Endothelial cell (in vitro differentiated cells): ENCODE measurements around the gene ITGBL1. TPM values are rescaled to one million over a fixed set of nuclear protein-coding genes. Genes with fewer than 3 reads are reported as not detected.

ENCODE experiments used
- DNase-seq: peaks from one replicate; pipeline ENCODE4 v3.0.0; 2021; ENCODE audit warnings: low spot score
- H3K27ac Mint-ChIP-seq: one replicate; pipeline ENCODE4 v1.8.0; 2021; ENCODE audit warnings: mixed read lengths, inconsistent platforms; ENCODE audit not compliant: unreplicated experiment
- H3K27me3 Mint-ChIP-seq: one replicate; pipeline ENCODE4 v1.8.0; 2021; ENCODE audit warnings: mild to moderate bottlenecking, moderate library complexity, mixed read lengths, inconsistent platforms; ENCODE audit not compliant: unreplicated experiment
- H3K36me3 Mint-ChIP-seq: one replicate; pipeline ENCODE4 v1.8.0; 2021; ENCODE audit warnings: mild to moderate bottlenecking, low read depth, mixed read lengths, inconsistent platforms; ENCODE audit not compliant: unreplicated experiment
- H3K4me1 Mint-ChIP-seq: one replicate; pipeline ENCODE4 v1.8.0; 2021; ENCODE audit warnings: mild to moderate bottlenecking, mixed read lengths, inconsistent platforms; ENCODE audit not compliant: unreplicated experiment
- H3K4me3 Mint-ChIP-seq: one replicate; pipeline ENCODE4 v1.8.0; 2021; ENCODE audit warnings: mild to moderate bottlenecking, mixed read lengths, inconsistent platforms; ENCODE audit not compliant: unreplicated experiment
- H3K9me3 Mint-ChIP-seq: one replicate; pipeline ENCODE4 v1.8.0; 2021; ENCODE audit warnings: mixed read lengths, inconsistent platforms; ENCODE audit not compliant: unreplicated experiment
- total RNA-seq: library from RNA; stranded (reverse); fragmentation: NEBNext Ultra II Directional; extraction: Animal tissue kit (Norgen Biotek cat#: 25700); gene quantifications from one replicate; pipeline ENCODE4 v1.2.1, GENCODE V29; 2021; ENCODE audit not compliant: unreplicated experiment
- TF ChIP-seq, protein P1 (sequence below): fragments of 200-600 bp; sonication (generic); IDR thresholded peaks from one replicate; pipeline ENCODE4 v1.5.0; 2021; ENCODE audit warnings: antibody characterized with exemption; ENCODE audit not compliant: unreplicated experiment

The ITGBL1 gene
- total RNA-seq, 1 donor from 2014 or later: not detected

DNA sequence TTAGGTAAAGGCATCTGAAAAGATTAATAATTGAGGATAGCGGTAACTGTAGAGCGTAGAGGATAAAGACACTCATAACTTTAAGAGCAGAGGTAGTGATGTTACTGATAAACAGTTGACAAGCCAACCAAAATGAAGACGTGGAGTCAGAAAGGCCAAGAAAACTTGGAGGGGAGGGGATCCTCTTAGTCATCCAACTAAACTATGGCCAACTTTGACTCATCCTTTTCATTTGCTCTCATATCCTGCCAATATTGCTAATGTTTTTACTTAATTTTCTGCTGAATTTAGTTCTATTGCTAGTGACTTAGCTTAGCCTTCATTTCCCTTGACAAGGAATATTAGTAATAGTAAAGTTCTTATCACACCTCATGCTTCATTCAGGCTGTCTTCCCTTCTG is 13.4 kb downstream of the ITGBL1 start:
- H3K4me3 Mint-ChIP-seq: no peak overlapping the region
- peaks cover 2% of the 10 kb centered on the region for H3K27me3 Mint-ChIP-seq
- H3K9me3 Mint-ChIP-seq: no peaks in the 10 kb centered on the region
- H3K4me1 Mint-ChIP-seq: no peaks in the 10 kb centered on the region
- H3K36me3 Mint-ChIP-seq: no peaks in the 10 kb centered on the region
- DNase-seq: no peak
- no peak overlapping the region for H3K27ac Mint-ChIP-seq
- TF ChIP-seq, protein P1, sequence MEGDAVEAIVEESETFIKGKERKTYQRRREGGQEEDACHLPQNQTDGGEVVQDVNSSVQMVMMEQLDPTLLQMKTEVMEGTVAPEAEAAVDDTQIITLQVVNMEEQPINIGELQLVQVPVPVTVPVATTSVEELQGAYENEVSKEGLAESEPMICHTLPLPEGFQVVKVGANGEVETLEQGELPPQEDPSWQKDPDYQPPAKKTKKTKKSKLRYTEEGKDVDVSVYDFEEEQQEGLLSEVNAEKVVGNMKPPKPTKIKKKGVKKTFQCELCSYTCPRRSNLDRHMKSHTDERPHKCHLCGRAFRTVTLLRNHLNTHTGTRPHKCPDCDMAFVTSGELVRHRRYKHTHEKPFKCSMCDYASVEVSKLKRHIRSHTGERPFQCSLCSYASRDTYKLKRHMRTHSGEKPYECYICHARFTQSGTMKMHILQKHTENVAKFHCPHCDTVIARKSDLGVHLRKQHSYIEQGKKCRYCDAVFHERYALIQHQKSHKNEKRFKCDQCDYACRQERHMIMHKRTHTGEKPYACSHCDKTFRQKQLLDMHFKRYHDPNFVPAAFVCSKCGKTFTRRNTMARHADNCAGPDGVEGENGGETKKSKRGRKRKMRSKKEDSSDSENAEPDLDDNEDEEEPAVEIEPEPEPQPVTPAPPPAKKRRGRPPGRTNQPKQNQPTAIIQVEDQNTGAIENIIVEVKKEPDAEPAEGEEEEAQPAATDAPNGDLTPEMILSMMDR: no peak

DNA sequence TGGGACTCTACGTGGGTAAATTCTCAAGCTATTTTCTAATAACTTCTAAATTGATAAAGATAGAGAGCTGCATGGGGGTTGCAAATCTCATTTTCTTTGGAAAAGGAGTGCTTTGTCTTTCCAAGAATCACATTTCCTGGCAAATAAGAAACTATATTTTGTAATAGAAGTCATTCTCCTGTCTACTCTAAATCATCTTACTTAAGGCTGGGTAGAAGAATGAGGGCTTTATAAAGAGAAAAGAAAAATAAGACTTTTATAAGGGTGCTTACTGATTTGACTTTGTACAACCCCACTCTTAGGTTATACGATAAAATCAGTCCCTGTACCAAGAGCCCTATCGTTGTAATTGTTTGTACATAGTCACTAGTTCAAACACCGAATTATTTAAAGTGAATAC is 14.9 kb downstream of the ITGBL1 start:
- H3K4me3 Mint-ChIP-seq: no peak overlapping the region
- H3K27ac Mint-ChIP-seq: no peak overlapping the region
- DNase-seq: no peak
- no peaks in the 10 kb centered on the region for H3K4me1 Mint-ChIP-seq
- H3K27me3 Mint-ChIP-seq: no peaks in the 10 kb centered on the region
- TF ChIP-seq, protein P1: no peak
- H3K9me3 Mint-ChIP-seq: no peaks in the 10 kb centered on the region
- H3K36me3 Mint-ChIP-seq: no peaks in the 10 kb centered on the region

DNA sequence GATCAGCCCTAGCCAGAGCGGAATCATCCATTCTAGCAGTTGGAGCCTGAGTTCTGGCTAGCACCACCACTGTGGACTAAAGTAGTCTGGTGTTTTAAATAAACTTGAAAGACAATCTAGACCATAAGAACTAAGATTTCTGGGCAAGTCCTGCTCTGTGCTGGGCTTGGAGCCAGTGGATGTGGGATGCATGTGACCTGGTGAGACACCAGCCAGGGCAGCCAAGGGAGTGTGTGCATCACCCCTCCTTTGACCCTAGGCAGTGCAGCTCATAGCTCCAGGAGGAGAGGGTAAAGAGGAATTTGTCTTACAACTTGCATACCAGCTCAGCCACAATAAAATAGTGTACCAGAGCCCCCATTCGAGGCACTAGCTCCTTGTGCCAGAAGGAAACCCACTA is 21.0 kb downstream of the ITGBL1 start:
- Mint-ChIP-seq H3K4me1 (no peaks in the 10 kb centered on the region), H3K36me3 (no peaks in the 10 kb centered on the region), H3K4me3 (no peak overlapping the region), H3K27ac (no peak overlapping the region), H3K9me3 (no peaks in the 10 kb centered on the region), H3K27me3 (no peaks in the 10 kb centered on the region)
- no peak for DNase-seq
- TF ChIP-seq, protein P1: no peak

DNA sequence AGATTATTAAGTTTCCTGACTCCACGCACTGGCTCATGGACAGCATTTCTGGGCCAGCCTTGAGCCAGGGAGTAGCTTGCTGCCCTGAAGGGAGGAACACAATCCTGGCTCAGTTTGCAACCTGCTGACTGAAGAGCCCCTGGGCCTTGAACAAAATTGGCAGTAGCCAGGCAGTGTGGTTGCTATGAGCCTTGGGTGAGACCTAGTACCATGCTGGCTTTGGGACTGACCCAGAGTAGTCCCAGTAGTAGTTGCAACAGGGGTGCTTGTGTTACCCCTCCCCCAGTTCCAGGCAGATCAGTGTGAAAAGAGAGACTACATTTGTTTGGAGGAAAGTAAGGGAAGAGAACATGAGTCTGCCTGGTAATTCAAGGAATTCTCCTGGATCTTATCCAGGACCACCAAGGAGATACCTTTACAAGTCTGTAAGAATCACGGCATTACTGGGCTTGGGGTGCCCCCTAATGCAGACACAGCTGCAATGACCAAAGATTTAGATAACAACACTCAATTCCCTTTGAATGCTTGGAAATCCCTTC is 22.0 kb downstream of the ITGBL1 start:
- H3K27me3 Mint-ChIP-seq: no peaks in the 10 kb centered on the region
- no peak overlapping the region for H3K27ac Mint-ChIP-seq
- TF ChIP-seq, protein P1: no peak
- no peak overlapping the region for H3K4me3 Mint-ChIP-seq
- no peaks in the 10 kb centered on the region for H3K36me3 Mint-ChIP-seq
- peak; percentile 44 for DNase-seq
- no peaks in the 10 kb centered on the region for H3K4me1 Mint-ChIP-seq
- no peaks in the 10 kb centered on the region for H3K9me3 Mint-ChIP-seq

DNA sequence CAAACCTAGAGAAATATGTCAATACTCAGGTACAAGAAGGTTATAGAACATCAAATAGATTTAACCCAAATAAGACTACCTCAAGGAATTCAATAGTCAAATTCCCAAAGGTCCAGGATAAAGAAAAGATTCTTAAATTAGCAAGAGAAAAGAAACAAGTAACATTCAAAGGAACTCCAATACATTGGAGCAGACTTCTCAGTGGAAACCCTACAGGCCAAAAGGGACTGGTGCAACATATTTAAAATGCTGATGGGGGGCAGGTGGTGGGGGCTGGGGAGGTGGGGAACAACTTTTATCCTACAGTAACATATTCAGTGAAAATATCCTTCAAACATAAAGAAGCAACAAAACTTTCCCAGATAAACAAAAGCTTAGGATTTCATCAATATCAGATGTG is 23.1 kb downstream of the ITGBL1 start:
- no peak overlapping the region for H3K27ac Mint-ChIP-seq
- no peaks in the 10 kb centered on the region for H3K9me3 Mint-ChIP-seq
- no peaks in the 10 kb centered on the region for H3K27me3 Mint-ChIP-seq
- DNase-seq: no peak
- H3K4me1 Mint-ChIP-seq: no peaks in the 10 kb centered on the region
- H3K4me3 Mint-ChIP-seq: no peak overlapping the region
- TF ChIP-seq, protein P1: no peak
- H3K36me3 Mint-ChIP-seq: no peaks in the 10 kb centered on the region
